Suprapubic skin (tissue), 4 donors: Measurements from ENCODE around the gene ZBTB20. TPM values are rescaled to one million over a fixed set of nuclear protein-coding genes. Genes with fewer than 3 reads are reported as not detected.

Experiments
- DNase-seq, 2 donors: peaks; one replicate each; pipeline ENCODE4 v3.0.0-alpha.2; 2019; ENCODE audit warnings: low spot score in 2 of 2
- H3K27ac ChIP-seq: fragments of 200-600 bp; sonication (generic); one replicate; pipeline ENCODE4 v1.5.1; 2019
- H3K27me3 ChIP-seq: fragments of 200-600 bp; sonication (generic); one replicate; pipeline ENCODE4 v1.5.1; 2019
- H3K36me3 ChIP-seq: fragments of 200-600 bp; sonication (generic); one replicate; pipeline ENCODE4 v1.5.1; 2019
- H3K4me1 ChIP-seq: fragments of 200-600 bp; sonication (generic); one replicate; pipeline ENCODE4 v1.5.1; 2019
- H3K4me3 ChIP-seq: fragments of 200-600 bp; sonication (generic); one replicate; pipeline ENCODE4 v1.5.1; 2019; ENCODE audit warnings: mild to moderate bottlenecking
- H3K9me3 ChIP-seq: fragments of 200-600 bp; sonication (generic); one replicate; pipeline ENCODE4 v1.5.1; 2019
- EP300 ChIP-seq: sonication (generic); formaldehyde crosslinking; IDR thresholded peaks from one replicate; pipeline ENCODE4 v1.6.1; 2017; ENCODE audit warnings: antibody characterized with exemption
- POLR2A ChIP-seq, 2 donors: fragments of 450-650 bp; IDR thresholded peaks; one replicate each; pipeline ENCODE4 v1.6.1; 2017; ENCODE audit warnings: antibody characterized with exemption in 2 of 2, mild to moderate bottlenecking in 2 of 2, moderate library complexity in 2 of 2
- POLR2AphosphoS5 ChIP-seq, 3 donors: sonication (generic); formaldehyde crosslinking; IDR thresholded peaks; one replicate each; pipeline ENCODE4 v1.6.1; 2017; ENCODE audit warnings: antibody characterized with exemption in 3 of 3
- WGBS: methylation state at CpG from one replicate; pipeline ENCODE4 v1.1.5; 2018; 5-methylcytosine and 5-hydroxymethylcytosine counted together
- total RNA-seq, 4 donors: library from RNA; depleted of rRNA; stranded (reverse); fragments of >200 nt; gene quantifications; one replicate each; pipeline ENCODE4 v1.1.0, GENCODE V29; 2016
- TF ChIP-seq, protein P1 (sequence below), 2 donors: fragments of 200-600 bp in 1 of 2; fragments of 450-650 bp in 1 of 2; sonication (generic) in 1 of 2; IDR thresholded peaks; one replicate each; pipeline ENCODE4 v1.5.1; 2016 to 2019; ENCODE audit warnings: antibody characterized with exemption in 2 of 2, mild to moderate bottlenecking in 1 of 2, moderate library complexity in 1 of 2

ZBTB20 gene
- total RNA-seq, 4 donors from 2014 or later = 23.6 to 77.2 (median 39.4) TPM

GRCh38 chr3:114841515-114841914, 305.6 kb downstream of the ZBTB20 start:
- WGBS = 87% methylated on average over 1 of the region's 1 CpG
- no peak for DNase-seq
- Histone ChIP-seq H3K4me1 (no peaks in the 10 kb centered on the region), H3K27me3 (no peaks in the 10 kb centered on the region), H3K27ac (no peak overlapping the region), H3K9me3 (no peaks in the 10 kb centered on the region), H3K36me3 (no peaks in the 10 kb centered on the region), H3K4me3 (no peak overlapping the region)
- TF ChIP-seq POLR2A (IDR thresholded peaks at IDR 0.05) (no peak), POLR2AphosphoS5 (IDR thresholded peaks at IDR 0.05) (no peak), EP300 (no peak)
- TF ChIP-seq, protein P1, sequence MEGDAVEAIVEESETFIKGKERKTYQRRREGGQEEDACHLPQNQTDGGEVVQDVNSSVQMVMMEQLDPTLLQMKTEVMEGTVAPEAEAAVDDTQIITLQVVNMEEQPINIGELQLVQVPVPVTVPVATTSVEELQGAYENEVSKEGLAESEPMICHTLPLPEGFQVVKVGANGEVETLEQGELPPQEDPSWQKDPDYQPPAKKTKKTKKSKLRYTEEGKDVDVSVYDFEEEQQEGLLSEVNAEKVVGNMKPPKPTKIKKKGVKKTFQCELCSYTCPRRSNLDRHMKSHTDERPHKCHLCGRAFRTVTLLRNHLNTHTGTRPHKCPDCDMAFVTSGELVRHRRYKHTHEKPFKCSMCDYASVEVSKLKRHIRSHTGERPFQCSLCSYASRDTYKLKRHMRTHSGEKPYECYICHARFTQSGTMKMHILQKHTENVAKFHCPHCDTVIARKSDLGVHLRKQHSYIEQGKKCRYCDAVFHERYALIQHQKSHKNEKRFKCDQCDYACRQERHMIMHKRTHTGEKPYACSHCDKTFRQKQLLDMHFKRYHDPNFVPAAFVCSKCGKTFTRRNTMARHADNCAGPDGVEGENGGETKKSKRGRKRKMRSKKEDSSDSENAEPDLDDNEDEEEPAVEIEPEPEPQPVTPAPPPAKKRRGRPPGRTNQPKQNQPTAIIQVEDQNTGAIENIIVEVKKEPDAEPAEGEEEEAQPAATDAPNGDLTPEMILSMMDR (IDR thresholded peaks at IDR 0.05) = no peak

DNA sequence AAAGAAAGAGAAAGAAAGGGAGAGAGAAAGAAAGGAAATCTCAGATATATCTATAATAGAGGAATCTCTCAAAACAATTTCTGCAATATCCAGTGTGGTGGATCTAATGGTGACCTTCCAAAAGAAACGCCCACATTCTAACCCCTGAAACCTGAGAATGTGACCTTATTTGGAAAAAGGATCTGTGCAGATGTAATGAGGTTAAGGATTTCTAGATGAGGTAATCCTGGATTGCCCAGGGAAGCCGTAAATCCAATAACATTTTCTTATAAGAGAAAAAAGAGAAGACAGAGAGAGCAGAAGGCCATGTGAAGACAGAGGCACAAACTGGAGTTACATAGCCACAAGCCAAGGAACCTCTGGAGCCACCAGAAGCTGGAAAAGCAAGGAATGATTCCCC, 307.6 kb downstream of the ZBTB20 start:
- H3K27me3 ChIP-seq = no peaks in the 10 kb centered on the region
- H3K4me1 ChIP-seq = no peaks in the 10 kb centered on the region
- H3K9me3 ChIP-seq = no peaks in the 10 kb centered on the region
- no peak for DNase-seq
- no peak overlapping the region for H3K4me3 ChIP-seq
- H3K36me3 ChIP-seq = no peaks in the 10 kb centered on the region
- H3K27ac ChIP-seq = no peak overlapping the region
- WGBS = 74% methylated on average over 2 of the region's 2 CpGs
- TF ChIP-seq POLR2AphosphoS5 (IDR thresholded peaks at IDR 0.05) = no peak
- no peak for TF ChIP-seq EP300
- TF ChIP-seq POLR2A (IDR thresholded peaks at IDR 0.05) = no peak
- TF ChIP-seq, protein P1 (IDR thresholded peaks at IDR 0.05) = no peak

DNA sequence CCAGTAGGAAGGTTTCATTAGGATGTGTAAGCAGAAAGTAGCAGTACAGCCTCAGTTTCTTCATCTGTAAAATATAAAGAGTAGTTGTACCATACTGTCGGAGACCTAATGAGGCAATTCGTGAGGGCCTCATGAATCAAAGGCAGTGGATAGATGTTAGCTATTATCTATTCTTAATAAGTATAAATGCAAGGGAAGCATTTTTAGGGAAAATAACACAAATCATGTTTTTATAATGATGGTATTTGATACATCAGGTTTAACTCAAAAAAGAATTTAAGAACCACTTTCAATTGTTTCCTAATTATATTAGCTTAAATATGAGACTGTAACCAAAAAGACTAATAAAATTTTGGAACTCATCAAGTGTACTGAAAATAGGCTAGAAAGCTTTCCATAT, 309.1 kb downstream of the ZBTB20 start:
- no peaks in the 10 kb centered on the region for H3K27me3 ChIP-seq
- 93% methylated on average over 2 of the region's 2 CpGs for WGBS
- no peaks in the 10 kb centered on the region for H3K36me3 ChIP-seq
- H3K4me1 ChIP-seq = no peaks in the 10 kb centered on the region
- H3K4me3 ChIP-seq = no peak overlapping the region
- no peak overlapping the region for H3K27ac ChIP-seq
- TF ChIP-seq POLR2AphosphoS5 (IDR thresholded peaks at IDR 0.05) (no peak), EP300 (no peak), POLR2A (IDR thresholded peaks at IDR 0.05) (no peak)
- TF ChIP-seq, protein P1 (IDR thresholded peaks at IDR 0.05) = no peak
- no peak for DNase-seq
- H3K9me3 ChIP-seq = no peaks in the 10 kb centered on the region

DNA sequence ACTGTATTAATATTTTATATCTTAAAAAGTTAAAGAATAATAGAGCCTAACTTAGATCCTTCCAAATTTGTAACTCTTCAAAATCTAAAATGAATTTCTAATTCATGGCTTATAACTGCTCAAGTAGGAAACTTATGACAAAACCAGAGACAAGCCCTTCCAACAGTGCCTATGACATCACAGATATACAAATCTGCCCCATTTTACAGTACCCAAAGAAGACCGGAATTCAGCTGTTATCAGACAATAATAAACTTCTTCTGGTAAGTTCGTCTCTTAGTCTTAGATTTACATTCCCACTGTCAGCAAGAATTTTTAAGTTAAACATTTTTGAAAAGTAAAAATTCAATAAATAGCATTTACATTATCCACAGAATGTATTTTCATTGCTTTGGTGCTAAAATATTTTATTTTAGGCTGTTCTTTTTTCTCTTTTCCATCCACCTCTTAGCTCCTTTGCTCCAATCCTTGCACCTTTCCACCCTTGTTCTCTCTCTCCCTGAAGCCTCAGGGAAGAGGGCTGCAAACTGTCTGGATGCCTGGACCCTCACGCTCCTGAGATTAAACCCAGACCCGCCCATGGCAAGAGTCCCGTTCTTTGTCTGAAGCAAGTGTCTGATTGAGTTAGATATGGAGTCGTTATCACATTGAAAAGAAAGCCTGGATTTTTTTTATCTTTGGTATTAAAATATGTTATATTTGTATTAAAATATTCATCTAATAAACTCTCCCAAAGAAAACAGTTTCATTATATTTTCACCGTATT, 312.7 kb downstream of the ZBTB20 start:
- TF ChIP-seq, protein P1 (IDR thresholded peaks at IDR 0.05) = no peak
- TF ChIP-seq EP300 (no peak), POLR2AphosphoS5 (IDR thresholded peaks at IDR 0.05) (no peak), POLR2A (IDR thresholded peaks at IDR 0.05) (no peak)
- Histone ChIP-seq H3K9me3 (no peaks in the 10 kb centered on the region), H3K36me3 (no peaks in the 10 kb centered on the region), H3K27ac (no peak overlapping the region), H3K4me1 (no peaks in the 10 kb centered on the region), H3K27me3 (no peaks in the 10 kb centered on the region), H3K4me3 (no peak overlapping the region)
- 65% methylated on average over 7 of the region's 7 CpGs for WGBS
- no peak for DNase-seq

DNA sequence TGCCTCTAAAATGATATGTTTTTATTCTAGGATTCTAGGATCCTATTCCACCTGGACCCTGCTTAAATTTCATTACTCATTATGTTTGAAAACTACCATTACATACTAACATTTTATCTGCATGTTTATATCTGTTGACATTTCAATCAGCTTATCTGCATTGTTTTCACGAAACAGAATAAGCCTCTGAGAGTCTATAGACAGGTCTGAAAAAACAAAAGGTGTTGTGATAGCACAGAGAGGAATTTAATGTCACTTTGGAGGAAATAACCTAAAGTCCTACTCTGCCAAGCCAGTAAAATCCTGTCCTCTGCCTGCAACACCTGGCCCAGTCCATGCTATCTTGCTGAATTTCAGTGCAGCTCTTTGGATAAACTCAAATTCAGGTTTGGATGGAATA, 315.2 kb downstream of the ZBTB20 start:
- DNase-seq = no peak
- Histone ChIP-seq H3K27me3 (no peaks in the 10 kb centered on the region), H3K4me3 (no peak overlapping the region), H3K4me1 (no peaks in the 10 kb centered on the region), H3K36me3 (no peaks in the 10 kb centered on the region), H3K27ac (no peak overlapping the region), H3K9me3 (no peaks in the 10 kb centered on the region)
- TF ChIP-seq, protein P1 (IDR thresholded peaks at IDR 0.05) = no peak
- no peak for TF ChIP-seq POLR2AphosphoS5 (IDR thresholded peaks at IDR 0.05)
- TF ChIP-seq POLR2A (IDR thresholded peaks at IDR 0.05) = no peak
- TF ChIP-seq EP300 = no peak
- WGBS = 88% methylated on average over 1 of the region's 1 CpG
